PC-3 (cell line): ENCODE results near the gene HK1. TPM values are rescaled to one million over a fixed set of nuclear protein-coding genes. Genes with fewer than 3 reads are reported as not detected.
"Not testable (repeated sequence)": the region's sequence is repeated elsewhere in the genome, so short reads cannot be mapped to it uniquely, and the experiment has no call there.

ENCODE experiments used
- ATAC-seq: fragments of 200-7000 bp; cut with Tn5 transposase; 2 replicates; pipeline ENCODE4 v1.9.1; 2020; ENCODE audit warnings: mild to moderate bottlenecking, moderate library complexity
- BruUV-seq: library from RNA; stranded (reverse); fragments of 400-500 nt; replicated peaks from 2 replicates; lab custom pipeline; 2021; lab: Mats Ljungman, UMichigan
- CTCF ChIA-PET: fragments of 300-600 bp; sonication (Branson Sonifier 250); formaldehyde crosslinking; loops from one replicate; lab custom pipeline; 2022; ENCODE audit warnings: antibody characterized with exemption; lab: Charles Lee
- POLR2A ChIA-PET: fragments of 300-600 bp; sonication (Branson Sonifier 250); formaldehyde crosslinking; loops from one replicate; lab custom pipeline; 2022; ENCODE audit warnings: antibody characterized with exemption; ENCODE audit not compliant: unreplicated experiment; lab: Charles Lee
- DNase-seq: peaks from one replicate; pipeline ENCODE4 v3.0.0-alpha.2; 2015
- H2AFZ ChIP-seq: fragments of 300-600 bp; sonication (generic); 2 replicates; pipeline ENCODE4 v1.6.0; 2016; ENCODE audit warnings: antibody characterized with exemption, low read length
- H3F3A ChIP-seq: fragments of 300-600 bp; sonication (generic); one replicate; pipeline ENCODE4 v1.6.0; 2017; ENCODE audit warnings: antibody characterized with exemption, low read length, control low read depth, mild to moderate bottlenecking; ENCODE audit not compliant: unreplicated experiment
- H3K27ac ChIP-seq: fragments of 300-600 bp; sonication (generic); 2 replicates; pipeline ENCODE4 v1.5.1; 2016; ENCODE audit warnings: mild to moderate bottlenecking, low read length
- H3K27me3 ChIP-seq: fragments of 300-600 bp; sonication (generic); 2 replicates; pipeline ENCODE4 v1.6.1; 2016; ENCODE audit warnings: low read length, mixed read lengths
- H3K36me3 ChIP-seq: fragments of 300-600 bp; sonication (generic); 2 replicates; pipeline ENCODE4 v1.6.1; 2016; ENCODE audit warnings: low read depth, mixed run types, low read length, mixed read lengths
- H3K4me1 ChIP-seq: fragments of 300-600 bp; sonication (generic); 2 replicates; pipeline ENCODE4 v1.5.1; 2016; ENCODE audit warnings: low read length; ENCODE audit not compliant: insufficient read depth
- H3K4me2 ChIP-seq: fragments of 300-600 bp; sonication (generic); 2 replicates; pipeline ENCODE4 v1.6.0; 2016; ENCODE audit warnings: low read length
- H3K4me3 ChIP-seq: fragments of 300-600 bp; sonication (generic); 2 replicates; pipeline ENCODE4 v1.5.1; 2016; ENCODE audit warnings: mild to moderate bottlenecking, low read length, mixed read lengths
- H3K79me2 ChIP-seq: fragments of 300-600 bp; sonication (generic); 2 replicates; pipeline ENCODE4 v1.6.1; 2017; ENCODE audit warnings: low read length, mixed read lengths
- H3K9ac ChIP-seq: fragments of 300-600 bp; sonication (generic); 2 replicates; pipeline ENCODE4 v1.6.0; 2016; ENCODE audit warnings: mild to moderate bottlenecking, low read length
- H3K9me2 ChIP-seq: fragments of 300-600 bp; sonication (generic); replicated peaks from 2 replicates; pipeline ENCODE4 v1.6.1; 2016; ENCODE audit warnings: mixed run types, low read length, mixed read lengths
- H3K9me3 ChIP-seq: fragments of 300-600 bp; sonication (generic); 2 replicates; pipeline ENCODE4 v1.6.1; 2016; ENCODE audit warnings: low read length, mixed read lengths
- H4K20me1 ChIP-seq: fragments of 300-600 bp; sonication (generic); 2 replicates; pipeline ENCODE4 v1.6.1; 2016; ENCODE audit warnings: low read length, mixed read lengths
- CTCF ChIP-seq: fragments of 300-600 bp; sonication (generic); conservative IDR thresholded peaks from 2 replicates; pipeline ENCODE4 v1.5.1; 2017; ENCODE audit warnings: antibody characterized with exemption, low read depth, mild to moderate bottlenecking, low read length
- EZH2 ChIP-seq: fragments of 300-600 bp; sonication (generic); IDR thresholded peaks from one replicate; pipeline ENCODE4 v1.6.1; 2017; ENCODE audit warnings: antibody characterized with exemption, mild to moderate bottlenecking, low read length; ENCODE audit not compliant: unreplicated experiment
- EZH2phosphoT487 ChIP-seq: fragments of 300-600 bp; sonication (generic); IDR thresholded peaks from 2 replicates; pipeline ENCODE4 v1.6.1; 2018; ENCODE audit warnings: mild to moderate bottlenecking, antibody characterized with exemption, low read length, borderline replicate concordance
- intact Hi-C: fragments of 100-400 bp; cut with micrococcal nuclease; formaldehyde crosslinking; loops from 2 replicates; pipeline ENCODE4 v1.9.0; 2023
- total RNA-seq: library from RNA; depleted of rRNA; stranded (reverse); fragments of >200 nt; gene quantifications from 2 replicates; pipeline ENCODE4 v1.2.3, GENCODE V29; 2014

Gene HK1
- total RNA-seq, 1 experiment from 2014 or later, result 189 TPM

GRCh38 chr10:69281507-69282413 is 3.5 kb downstream of the HK1 start:
- Histone ChIP-seq H3F3A (no peaks in the 10 kb centered on the region), H3K79me2 (no peaks in the 10 kb centered on the region), H3K9me2 (no peaks in the 10 kb centered on the region), H3K27ac (no peak overlapping the region), H3K27me3 (no peaks in the 10 kb centered on the region), H3K4me1 (no peaks in the 10 kb centered on the region), H4K20me1 (no peaks in the 10 kb centered on the region), H3K4me3 (no peak overlapping the region), H2AFZ (no peak overlapping the region), H3K9ac (no peak overlapping the region), H3K36me3 (no peaks in the 10 kb centered on the region), H3K4me2 (no peak overlapping the region), H3K9me3 (no peaks in the 10 kb centered on the region)
- intact Hi-C loops, result no loop called here
- ATAC-seq (no peak), DNase-seq (no peak)
- CTCF ChIA-PET, result no interaction called here
- BruUV-seq, result no TSS peak
- TF ChIP-seq EZH2phosphoT487, result no peak
- no peak for TF ChIP-seq CTCF
- no peak for TF ChIP-seq EZH2
- POLR2A ChIA-PET, result no interaction called here

DNA sequence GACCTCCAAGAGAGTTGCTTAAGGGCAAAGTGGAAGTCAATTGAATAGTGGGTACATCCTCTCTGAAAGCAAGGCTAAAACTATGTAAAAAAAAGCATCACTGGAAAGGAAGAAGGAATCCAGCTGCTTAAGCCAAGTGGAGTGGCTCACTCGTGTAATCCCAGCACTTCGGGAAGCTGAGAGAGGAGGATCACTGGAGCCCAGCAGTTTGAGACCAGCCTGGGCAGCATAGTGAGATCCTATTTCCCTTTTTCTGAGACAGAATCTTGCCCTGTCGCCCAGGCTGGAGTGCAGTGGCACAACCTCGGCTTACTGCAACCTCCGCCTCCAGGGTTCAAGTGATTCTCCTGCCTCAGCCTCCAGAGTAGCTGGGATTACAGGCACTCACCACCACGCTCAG is 6.1 kb downstream of the HK1 start:
- DNase-seq, H3K4me3 ChIP-seq, H3K9me3 ChIP-seq, H3K4me1 ChIP-seq, H4K20me1 ChIP-seq, H3K9me2 ChIP-seq, POLR2A ChIA-PET, CTCF ChIA-PET, H3K27ac ChIP-seq, BruUV-seq, H3K79me2 ChIP-seq, H3F3A ChIP-seq, intact Hi-C loops, H2AFZ ChIP-seq, H3K9ac ChIP-seq, H3K36me3 ChIP-seq, H3K27me3 ChIP-seq, ATAC-seq, H3K4me2 ChIP-seq: not testable (repeated sequence)

DNA sequence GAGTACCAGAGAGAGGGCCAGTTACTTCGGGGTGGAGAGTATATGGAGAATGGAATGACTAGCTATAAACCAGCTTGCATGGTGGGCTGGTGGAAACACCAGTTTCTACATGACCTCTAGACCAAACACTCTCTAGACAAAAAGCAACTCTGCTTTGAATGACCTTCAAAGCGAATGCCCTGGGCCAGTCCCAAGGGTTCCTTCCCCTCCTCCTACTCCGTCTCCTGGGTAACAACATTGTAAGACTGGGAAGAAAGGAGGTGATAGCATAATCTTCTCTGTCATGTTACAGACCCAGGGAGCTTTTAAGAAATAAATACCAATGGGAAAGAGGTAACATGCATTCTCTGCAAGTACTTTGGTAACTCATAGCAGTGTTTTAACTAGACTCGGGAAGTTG is 7.4 kb downstream of the HK1 start:
- ATAC-seq (no peak), DNase-seq (no peak)
- Histone ChIP-seq H3K4me2 (no peak overlapping the region), H3K79me2 (no peaks in the 10 kb centered on the region), H3K36me3 (no peaks in the 10 kb centered on the region), H3K27me3 (no peaks in the 10 kb centered on the region), H3F3A (no peaks in the 10 kb centered on the region), H3K9me3 (no peaks in the 10 kb centered on the region), H3K27ac (no peak overlapping the region), H4K20me1 (no peaks in the 10 kb centered on the region), H3K9me2 (no peaks in the 10 kb centered on the region), H2AFZ (no peak overlapping the region), H3K4me1 (no peaks in the 10 kb centered on the region), H3K4me3 (no peak overlapping the region), H3K9ac (no peak overlapping the region)
- CTCF ChIA-PET, result no interaction called here
- intact Hi-C loops, result no loop called here
- TF ChIP-seq EZH2phosphoT487 (no peak), EZH2 (no peak), CTCF (no peak)
- BruUV-seq, result no TSS peak
- POLR2A ChIA-PET, result interaction anchor here (0.7 kb wide), 1 partner anchor 59 kb away, joined by 9 read pairs; no protein-coding TSS in a partner anchor
